H9 (cell line): ENCODE measurements around the gene ZSWIM8. TPM values are rescaled to one million over a fixed set of nuclear protein-coding genes. Genes with fewer than 3 reads are reported as not detected.
A peak's percentile ranks its signal among the peaks of the same experiment; 100 is the strongest.

ENCODE experiments used
- DNase-seq: peaks from one replicate; pipeline ENCODE4 v3.0.0-alpha.2; 2017
- H2AFZ ChIP-seq: one replicate; pipeline ENCODE4 v1.6.1; 2013; ENCODE audit warnings: mild to moderate bottlenecking, low read length, control low read depth, moderate library complexity
- H2AK5ac ChIP-seq: 2 replicates; pipeline ENCODE4 v1.6.1; 2013; ENCODE audit warnings: low read length, control low read depth, mixed read lengths; ENCODE audit not compliant: insufficient read length
- H2BK120ac ChIP-seq: one replicate; pipeline ENCODE4 v1.6.1; 2013; ENCODE audit warnings: low read depth, mild to moderate bottlenecking, low read length, control low read depth, inconsistent platforms; ENCODE audit not compliant: poor library complexity, severe bottlenecking
- H2BK12ac ChIP-seq: 2 replicates; pipeline ENCODE4 v1.6.1; 2013; ENCODE audit warnings: low read length, control low read depth, mixed read lengths, low read depth; ENCODE audit not compliant: insufficient read length
- H2BK15ac ChIP-seq: 2 replicates; pipeline ENCODE4 v1.6.1; 2013; ENCODE audit warnings: low read depth, low read length, control low read depth
- H2BK20ac ChIP-seq: one replicate; pipeline ENCODE4 v1.6.1; 2013; ENCODE audit warnings: low read depth, mild to moderate bottlenecking, low read length, control low read depth, inconsistent platforms; ENCODE audit not compliant: poor library complexity, severe bottlenecking
- H2BK5ac ChIP-seq: 2 replicates; pipeline ENCODE4 v1.6.1; 2013; ENCODE audit warnings: low read length, control low read depth, mixed read lengths; ENCODE audit not compliant: insufficient read length
- H3K14ac ChIP-seq: 2 replicates; pipeline ENCODE4 v1.6.1; 2013; ENCODE audit warnings: low read length, control low read depth; ENCODE audit not compliant: insufficient read depth
- H3K18ac ChIP-seq: 2 replicates; pipeline ENCODE4 v1.6.1; 2013; ENCODE audit warnings: low read depth, mild to moderate bottlenecking, mixed read lengths, low read length, control low read depth; ENCODE audit not compliant: insufficient read length
- H3K23ac ChIP-seq: 2 replicates; pipeline ENCODE4 v1.6.1; 2013; ENCODE audit warnings: low read length, control low read depth, mixed read lengths, low read depth; ENCODE audit not compliant: insufficient read length
- H3K23me2 ChIP-seq: 2 replicates; pipeline ENCODE4 v1.6.1; 2013; ENCODE audit warnings: low read depth, mild to moderate bottlenecking, mixed read lengths, low read length, control low read depth; ENCODE audit not compliant: insufficient read length, poor library complexity, severe bottlenecking
- H3K27ac ChIP-seq: 2 replicates; pipeline ENCODE4 v1.5.1; 2013; ENCODE audit warnings: low read length, control low read depth, mixed read lengths, low read depth; ENCODE audit not compliant: insufficient read length
- H3K27me3 ChIP-seq: 2 replicates; pipeline ENCODE4 v1.6.1; 2013; ENCODE audit warnings: low read length, control low read depth, inconsistent platforms; ENCODE audit not compliant: insufficient read depth
- H3K4ac ChIP-seq: 2 replicates; pipeline ENCODE4 v1.6.1; 2013; ENCODE audit warnings: low read depth, mild to moderate bottlenecking, control low read depth, inconsistent platforms, low read length, moderate library complexity
- H3K4me1 ChIP-seq: 2 replicates; pipeline ENCODE4 v1.6.1; 2013; ENCODE audit warnings: low read length, control low read depth, inconsistent platforms; ENCODE audit not compliant: insufficient read depth
- H3K4me2 ChIP-seq: 2 replicates; pipeline ENCODE4 v1.6.1; 2013; ENCODE audit warnings: low read length, control low read depth, mixed read lengths; ENCODE audit not compliant: insufficient read length, insufficient read depth
- H3K56ac ChIP-seq: 2 replicates; pipeline ENCODE4 v1.6.1; 2013; ENCODE audit warnings: low read depth, mild to moderate bottlenecking, mixed read lengths, low read length, control low read depth; ENCODE audit not compliant: insufficient read length
- H3K79me1 ChIP-seq: 2 replicates; pipeline ENCODE4 v1.6.1; 2013; ENCODE audit warnings: low read depth, mild to moderate bottlenecking, moderate library complexity, low read length, control low read depth, inconsistent platforms; ENCODE audit not compliant: insufficient read depth, poor library complexity, severe bottlenecking
- H3K79me2 ChIP-seq: 2 replicates; pipeline ENCODE4 v1.6.1; 2013; ENCODE audit warnings: low read length, control low read depth, inconsistent platforms; ENCODE audit not compliant: insufficient read depth
- H3K9ac ChIP-seq: 2 replicates; pipeline ENCODE4 v1.6.1; 2013; ENCODE audit warnings: low read length, control low read depth, mixed read lengths; ENCODE audit not compliant: insufficient read length; ENCODE audit errors: extremely low read depth
- H3K9me3 ChIP-seq: one replicate; pipeline ENCODE4 v1.6.1; 2013; ENCODE audit warnings: low read depth, low read length, inconsistent platforms; ENCODE audit not compliant: control insufficient read depth
- H3T11ph ChIP-seq: one replicate; pipeline ENCODE4 v1.6.1; 2013; ENCODE audit warnings: mild to moderate bottlenecking, low read length, control low read depth, inconsistent platforms
- H4K20me1 ChIP-seq: one replicate; pipeline ENCODE4 v1.6.1; 2013; ENCODE audit not compliant: control insufficient read depth, insufficient read length, insufficient read depth
- H4K5ac ChIP-seq: 2 replicates; pipeline ENCODE4 v1.6.1; 2013; ENCODE audit warnings: low read depth, mild to moderate bottlenecking, mixed read lengths, low read length, control low read depth; ENCODE audit not compliant: insufficient read length
- H4K8ac ChIP-seq: replicated peaks from 2 replicates; pipeline ENCODE4 v1.6.1; 2013; ENCODE audit warnings: low read length, control low read depth, mixed read lengths, low read depth; ENCODE audit not compliant: insufficient read length
- H4K91ac ChIP-seq: 2 replicates; pipeline ENCODE4 v1.6.1; 2013; ENCODE audit warnings: low read depth, mild to moderate bottlenecking, moderate library complexity, mixed read lengths, low read length, control low read depth; ENCODE audit not compliant: insufficient read length
- H3K27ac Mint-ChIP-seq, 3 experiments: 2 replicates in 2 of 3; 3 replicates in 1 of 3; pipeline ENCODE4 v1.8.0; 2020 to 2021; ENCODE audit warnings: mixed read lengths in 3 of 3, mild to moderate bottlenecking in 1 of 3, moderate library complexity in 1 of 3
- H3K27me3 Mint-ChIP-seq: 2 replicates; pipeline ENCODE4 v1.8.0; 2021; ENCODE audit warnings: low read depth, mild to moderate bottlenecking, moderate library complexity, mixed read lengths
- H3K36me3 Mint-ChIP-seq, 3 experiments: 2 replicates in 2 of 3; 3 replicates in 1 of 3; pipeline ENCODE4 v1.8.0; 2020 to 2021; ENCODE audit warnings: low read depth in 3 of 3, mixed read lengths in 3 of 3; ENCODE audit not compliant: insufficient read depth in 1 of 3
- H3K4me1 Mint-ChIP-seq, 2 experiments: 2 replicates each; pipeline ENCODE4 v1.8.0; 2020; ENCODE audit warnings: mixed read lengths in 2 of 2
- H3K4me3 Mint-ChIP-seq, 2 experiments: 2 replicates in 1 of 2; 3 replicates in 1 of 2; pipeline ENCODE4 v1.8.0; 2020 to 2021; ENCODE audit warnings: mild to moderate bottlenecking in 2 of 2, mixed read lengths in 2 of 2, moderate library complexity in 1 of 2
- H3K9me3 Mint-ChIP-seq, 2 experiments: 2 replicates in 1 of 2; 3 replicates in 1 of 2; pipeline ENCODE4 v1.8.0; 2020; ENCODE audit warnings: mild to moderate bottlenecking in 2 of 2, mixed read lengths in 2 of 2, moderate library complexity in 1 of 2
- CTCF ChIP-seq: fragments of 200-600 bp; sonication (generic); conservative IDR thresholded peaks from 3 replicates; pipeline ENCODE4 v1.8.0; 2021; ENCODE audit warnings: antibody characterized with exemption, mild to moderate bottlenecking
- WGBS: extraction: QIAGEN DNeasy Blood & Tissue Kit; methylation state at CpG from one replicate; pipeline ENCODE4 v1.1.7; 2013; ENCODE audit warnings: missing lambda C conversion rate, low lambda C conversion rate, mixed read lengths; ENCODE audit not compliant: insufficient read length; ENCODE audit errors: extremely low coverage; 5-methylcytosine and 5-hydroxymethylcytosine counted together
- total RNA-seq: library from RNA; stranded (reverse); gene quantifications from 2 replicates; pipeline ENCODE4 v1.2.1, GENCODE V29; 2021

ZSWIM8 gene
- total RNA-seq, 1 experiment from 2014 or later = 41.0 TPM

GRCh38 chr10:73761781-73762180 lies 23.6 kb upstream of the ZSWIM8 start:
- Histone ChIP-seq H3K27me3 (no peaks in the 10 kb centered on the region), H3K23ac (no peak overlapping the region), H2BK120ac (no peak overlapping the region), H2BK20ac (no peak overlapping the region), H3K27ac (no peak overlapping the region), H3K56ac (no peak overlapping the region), H2AK5ac (no peak overlapping the region), H3K9me3 (no peaks in the 10 kb centered on the region), H2BK12ac (no peak overlapping the region), H4K8ac (no peak overlapping the region), H3K23me2 (no peaks in the 10 kb centered on the region), H3K4ac (no peak overlapping the region), H2BK5ac (no peak overlapping the region), H3K79me1 (no peaks in the 10 kb centered on the region), H3K14ac (no peak overlapping the region), H3T11ph (no peak overlapping the region), H4K91ac (no peak overlapping the region), H3K4me1 (no peaks in the 10 kb centered on the region), H3K18ac (no peak overlapping the region), H4K5ac (no peak overlapping the region), H2AFZ (no peak overlapping the region), H4K20me1 (no peaks in the 10 kb centered on the region), H2BK15ac (no peak overlapping the region), H3K79me2 (no peaks in the 10 kb centered on the region), H3K4me2 (no peak overlapping the region), H3K9ac (no peak overlapping the region)
- Mint-ChIP-seq H3K27ac (peak overlapping the region in 1 of 3 experiments; percentile 73; a peak in 1 of 7 replicates), H3K4me1 (peaks cover 0 to 3% of the 10 kb centered on the region in 2 experiments; a peak in 1 of 4 replicates), H3K36me3 (peaks cover 24 to 71% (median 59%) of the 10 kb centered on the region in 3 experiments), H3K4me3 (no peak overlapping the region), H3K9me3 (no peaks in the 10 kb centered on the region), H3K27me3 (no peaks in the 10 kb centered on the region)
- no peak for TF ChIP-seq CTCF
- WGBS = no CpG with 5 or more reads among the region's 1 CpG
- no peak for DNase-seq
